Left lung (tissue), 10 donors: ENCODE data around the gene TDRD3. TPM values are rescaled to one million over a fixed set of nuclear protein-coding genes. Genes with fewer than 3 reads are reported as not detected.

Experiments used
- ATAC-seq: fragments of 200-7000 bp; cut with Tn5 transposase; one replicate; pipeline ENCODE4 v1.9.1; 2020; ENCODE audit warnings: moderate library complexity
- DNase-seq, 4 donors: peaks; one replicate each; pipeline ENCODE4 v3.0.0-alpha.2; 2013 to 2020
- H3K27ac ChIP-seq, 2 donors: fragments of 200-600 bp; sonication (generic) in 1 of 2; one replicate each; pipeline versions ENCODE4 v1.5.0 to v1.8.0; 2020 to 2021
- H3K27me3 ChIP-seq, 2 donors: fragments of 200-600 bp; sonication (generic) in 1 of 2; one replicate each; pipeline versions ENCODE4 v1.5.0 to v1.8.0; 2020 to 2021
- H3K36me3 ChIP-seq, 2 donors: fragments of 200-600 bp; sonication (generic) in 1 of 2; one replicate each; pipeline versions ENCODE4 v1.5.0 to v1.8.0; 2020 to 2021
- H3K4me1 ChIP-seq, 2 donors: fragments of 200-600 bp; one replicate each; pipeline ENCODE4 v1.8.0; 2021
- H3K4me3 ChIP-seq, 2 donors: fragments of 200-600 bp; sonication (generic) in 1 of 2; one replicate each; pipeline versions ENCODE4 v1.5.0 to v1.8.0; 2020 to 2021; ENCODE audit warnings: mild to moderate bottlenecking in 1 of 2
- H3K9me3 ChIP-seq, 2 donors: fragments of 200-600 bp; sonication (generic) in 1 of 2; one replicate each; pipeline versions ENCODE4 v1.5.0 to v1.8.0; 2020 to 2021
- CTCF ChIP-seq, 2 donors: fragments of 200-600 bp; sonication (generic) in 1 of 2; IDR thresholded peaks; one replicate each; pipeline versions ENCODE4 v1.5.0 to v1.8.0; 2021; ENCODE audit warnings: antibody characterized with exemption in 2 of 2
- intact Hi-C, 2 donors: fragments of 100-400 bp; cut with DNase I; formaldehyde crosslinking; loops; one replicate each; pipeline versions ENCODE4 v1.11.2 to v1.14.2; 2022
- polyA plus RNA-seq, 6 donors: library from polyadenylated mRNA; unstranded; fragments of 120-200 nt; gene quantifications; one replicate each; pipeline ENCODE4 v1.2.1, GENCODE V29; 2013; ENCODE audit not compliant: insufficient read length in 6 of 6
- total RNA-seq, 2 donors: library from RNA; stranded (reverse); fragmentation: NEBNext Ultra II Directional; extraction: Animal tissue kit (Norgen Biotek cat#: 25700); gene quantifications; one replicate each; pipeline ENCODE4 v1.2.1, GENCODE V29; 2021
- donor health status: DM: no; HTN: yes; CAD: no.
- donor health status: DM: no; HTN: no; CAD: no.

Gene TDRD3
- total and polyA plus RNA-seq, 8 donors, result 18.2 to 43.4 (median 41.1) TPM

GRCh38 chr13:60612593-60612992 is 215.6 kb downstream of the TDRD3 start:
- ATAC-seq (no peak), DNase-seq (no peak)
- no peaks in the 10 kb centered on the region for H3K4me1 ChIP-seq
- no peak for TF ChIP-seq CTCF (IDR thresholded peaks at IDR 0.05)
- intact Hi-C loops, result no loop called here
- no peaks in the 10 kb centered on the region for H3K36me3 ChIP-seq
- no peaks in the 10 kb centered on the region for H3K9me3 ChIP-seq
- H3K27ac ChIP-seq, result no peak overlapping the region
- no peak overlapping the region for H3K4me3 ChIP-seq
- H3K27me3 ChIP-seq, result no peaks in the 10 kb centered on the region

GRCh38 chr13:60613080-60613479 is 216.1 kb downstream of the TDRD3 start:
- Histone ChIP-seq H3K36me3 (no peaks in the 10 kb centered on the region), H3K9me3 (no peaks in the 10 kb centered on the region), H3K4me3 (no peak overlapping the region), H3K4me1 (no peaks in the 10 kb centered on the region), H3K27me3 (no peaks in the 10 kb centered on the region), H3K27ac (no peak overlapping the region)
- DNase-seq (no peak), ATAC-seq (no peak)
- no peak for TF ChIP-seq CTCF (IDR thresholded peaks at IDR 0.05)
- intact Hi-C loops, result no loop called here

DNA sequence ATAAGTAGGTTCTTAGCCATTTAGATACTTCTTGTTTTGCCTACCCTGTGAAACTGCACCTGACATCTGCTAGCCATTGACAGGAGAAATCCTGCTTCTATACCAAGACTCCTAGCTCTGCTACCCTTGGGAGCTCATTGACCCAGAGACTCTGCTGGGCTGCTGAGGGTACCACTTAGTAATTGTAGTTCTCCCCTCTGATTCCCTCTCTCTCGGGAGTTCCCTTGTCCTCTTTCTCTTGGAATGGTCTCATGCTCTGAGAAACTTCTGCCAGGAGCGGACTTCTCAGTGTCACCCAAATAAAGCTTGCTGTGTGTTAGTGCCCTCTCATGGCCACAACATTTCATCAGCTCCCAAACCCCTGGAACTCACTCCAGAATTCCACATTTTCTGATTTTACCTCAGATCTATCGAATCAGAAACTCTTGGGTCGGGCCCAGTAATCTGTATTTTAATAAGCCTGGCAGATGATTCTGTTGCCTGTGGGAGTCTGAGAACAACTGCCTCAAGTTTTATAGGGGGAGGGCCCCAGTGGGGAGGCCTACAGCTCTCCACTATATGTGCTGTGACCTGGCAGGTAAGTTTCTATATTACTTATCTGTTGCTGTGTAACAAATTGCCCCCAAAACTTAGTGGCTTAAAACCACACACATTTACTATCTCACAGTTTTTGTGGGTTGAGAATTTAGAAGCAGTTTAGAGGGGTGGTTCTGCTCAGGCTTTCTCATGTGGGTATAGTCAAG is 221.1 kb downstream of the TDRD3 start:
- intact Hi-C loops, result no loop called here
- TF ChIP-seq CTCF (IDR thresholded peaks at IDR 0.05), result no peak
- no peaks in the 10 kb centered on the region for H3K27me3 ChIP-seq
- H3K27ac ChIP-seq, result no peak overlapping the region
- peak in 1 of 4 donors; percentile 9 for DNase-seq
- H3K4me3 ChIP-seq, result no peak overlapping the region
- no peaks in the 10 kb centered on the region for H3K36me3 ChIP-seq
- peak; percentile 73 for ATAC-seq
- H3K4me1 ChIP-seq, result no peaks in the 10 kb centered on the region
- H3K9me3 ChIP-seq, result no peaks in the 10 kb centered on the region

DNA sequence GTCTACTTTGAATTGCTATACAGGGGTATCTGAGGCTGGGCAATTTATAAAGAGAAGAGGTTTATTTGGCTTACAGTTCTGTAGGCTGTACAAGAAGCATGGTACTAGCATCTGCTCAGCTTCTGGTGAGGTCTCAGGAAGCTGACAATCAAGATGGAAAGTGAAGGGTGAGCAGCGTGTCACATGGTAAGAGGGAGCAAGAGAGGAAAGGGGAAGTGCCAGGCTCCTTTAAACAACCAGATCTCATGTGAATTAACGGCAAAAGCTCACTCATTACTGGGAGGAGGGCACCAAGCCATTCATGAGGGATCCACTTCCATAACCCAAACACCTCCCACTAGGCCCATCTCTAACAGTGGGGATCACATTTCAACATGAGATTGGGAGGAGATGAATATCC is 222.4 kb downstream of the TDRD3 start:
- no peaks in the 10 kb centered on the region for H3K9me3 ChIP-seq
- no peaks in the 10 kb centered on the region for H3K4me1 ChIP-seq
- H3K27ac ChIP-seq, result no peak overlapping the region
- ATAC-seq (no peak), DNase-seq (no peak)
- H3K27me3 ChIP-seq, result no peaks in the 10 kb centered on the region
- no peak overlapping the region for H3K4me3 ChIP-seq
- no peaks in the 10 kb centered on the region for H3K36me3 ChIP-seq
- intact Hi-C loops, result no loop called here
- TF ChIP-seq CTCF (IDR thresholded peaks at IDR 0.05), result no peak

- no peak for DNase-seq
- intact Hi-C loops, result no loop called here
- Histone ChIP-seq H3K36me3 (no peaks in the 10 kb centered on the region), H3K4me3 (no peak overlapping the region), H3K9me3 (no peaks in the 10 kb centered on the region), H3K27ac (no peak overlapping the region), H3K27me3 (no peaks in the 10 kb centered on the region), H3K4me1 (no peaks in the 10 kb centered on the region)
- ATAC-seq, result no peak
- TF ChIP-seq CTCF (IDR thresholded peaks at IDR 0.05), result no peak
These were observed 223.8 kb downstream of the TDRD3 start for GRCh38 chr13:60620611-60621395.
